Keratinocyte (primary cell): Measurements from ENCODE around the gene BUD31. TPM values are rescaled to one million over a fixed set of nuclear protein-coding genes. Genes with fewer than 3 reads are reported as not detected.
"Not testable (repeated sequence)": the region's sequence is repeated elsewhere in the genome, so short reads cannot be mapped to it uniquely, and the experiment has no call there.

ENCODE experiments used
- DNase-seq: peaks from one replicate; pipeline ENCODE4 v3.0.0-alpha.2; 2011; ENCODE audit warnings: low read depth, missing footprints, low spot score
- FAIRE-seq: peaks from 2 replicates; lab custom pipeline; 2011; peaks lifted over from hg19 to GRCh38; lab: Jason Lieb, UNC
- H2AFZ ChIP-seq: 2 replicates; pipeline ENCODE4 v1.6.0; 2012; ENCODE audit warnings: low read length, control low read depth, inconsistent platforms; ENCODE audit not compliant: control insufficient read depth
- H3K27ac ChIP-seq: 2 replicates; pipeline ENCODE4 v1.5.1; 2011; ENCODE audit warnings: low read length; ENCODE audit not compliant: control insufficient read depth, insufficient read depth
- H3K27me3 ChIP-seq: 3 replicates; pipeline ENCODE4 v1.6.0; 2011; ENCODE audit warnings: low read length; ENCODE audit not compliant: control insufficient read depth, insufficient read depth; ENCODE audit errors: extremely low read depth
- H3K36me3 ChIP-seq, 2 experiments: 2 replicates in 1 of 2; 3 replicates in 1 of 2; pipeline ENCODE4 v1.5.1; 2011; ENCODE audit warnings: low read length in 2 of 2, mild to moderate bottlenecking in 1 of 2; ENCODE audit not compliant: control insufficient read depth in 2 of 2, insufficient read depth in 2 of 2; ENCODE audit errors: extremely low read depth in 1 of 2
- H3K4me1 ChIP-seq: 3 replicates; pipeline ENCODE4 v1.5.1; 2011; ENCODE audit warnings: low read length; ENCODE audit not compliant: control insufficient read depth, insufficient read depth; ENCODE audit errors: extremely low read depth
- H3K4me2 ChIP-seq: 3 replicates; pipeline ENCODE4 v1.6.0; 2011; ENCODE audit warnings: low read depth, low read length; ENCODE audit not compliant: control insufficient read depth, insufficient read depth; ENCODE audit errors: extremely low read depth
- H3K4me3 ChIP-seq, 3 experiments: fragments of 200-600 bp in 1 of 3; sonication (generic) in 1 of 3; 2 replicates in 2 of 3; 3 replicates in 1 of 3; pipeline ENCODE4 v1.5.1; 2011 to 2016; ENCODE audit warnings: low read length in 3 of 3, mild to moderate bottlenecking in 3 of 3, control low read depth in 2 of 3, inconsistent platforms in 1 of 3, low read depth in 1 of 3, mixed read lengths in 1 of 3, mixed run types in 1 of 3, moderate library complexity in 1 of 3; ENCODE audit not compliant: control insufficient read depth in 2 of 3, insufficient read depth in 2 of 3; ENCODE audit errors: extremely low read depth in 1 of 3
- H3K79me2 ChIP-seq: 2 replicates; pipeline ENCODE4 v1.6.0; 2012; ENCODE audit warnings: low read length; ENCODE audit not compliant: control insufficient read depth, insufficient read depth
- H3K9ac ChIP-seq: 3 replicates; pipeline ENCODE4 v1.6.0; 2011; ENCODE audit warnings: low read length; ENCODE audit not compliant: control insufficient read depth, insufficient read depth; ENCODE audit errors: extremely low read depth
- H3K9me1 ChIP-seq: 3 replicates; pipeline ENCODE4 v1.6.0; 2011; ENCODE audit warnings: low read length; ENCODE audit not compliant: control insufficient read depth, insufficient read depth; ENCODE audit errors: extremely low read depth
- H3K9me3 ChIP-seq: 2 replicates; pipeline ENCODE4 v1.5.1; 2012; ENCODE audit warnings: low read depth, low read length; ENCODE audit not compliant: control insufficient read depth
- H4K20me1 ChIP-seq: 3 replicates; pipeline ENCODE4 v1.6.0; 2011; ENCODE audit warnings: low read length; ENCODE audit not compliant: control insufficient read depth, insufficient read depth; ENCODE audit errors: extremely low read depth
- CTCF ChIP-seq, 3 experiments: IDR thresholded peaks in 1 of 3; conservative IDR thresholded peaks in 1 of 3; optimal IDR thresholded peaks in 1 of 3; 2 replicates in 2 of 3; 3 replicates in 1 of 3; pipeline versions ENCODE3 to v1.5.1; 2011; ENCODE audit warnings: low read length in 3 of 3, mild to moderate bottlenecking in 3 of 3, moderate library complexity in 2 of 3, control low read depth in 1 of 3, inconsistent platforms in 1 of 3; ENCODE audit not compliant: insufficient read depth in 2 of 3; ENCODE audit errors: extremely low read depth in 1 of 3
- EZH2 ChIP-seq: IDR thresholded peaks from one replicate; pipeline ENCODE4 v1.6.1; 2012; ENCODE audit warnings: inconsistent platforms, mild to moderate bottlenecking, low read length, moderate library complexity
- dilution Hi-C: fragments of 300-500 bp; cut with MboI; formaldehyde crosslinking; loops from one replicate; pipeline ENCODE4 v1.7.0; 2020; ENCODE audit warnings: low sequenced_read_pairs; ENCODE audit not compliant: extremely low pct_ligation_motif_present
- polyA plus RNA-seq, 5 experiments: library from polyadenylated mRNA; depleted of rRNA in 3 of 5; stranded (reverse) in 3 of 5; stranded (forward) in 1 of 5; unstranded in 1 of 5; fragments of >200 nt; gene quantifications; 1 replicate in 1 of 5; 2 replicates in 3 of 5; 3 replicates in 1 of 5; pipeline versions ENCODE4 v1.2.1 to v1.2.3, GENCODE V29; 2011 to 2012; ENCODE audit warnings: missing spikeins in 2 of 5, low read depth in 1 of 5, low replicate concordance in 1 of 5

BUD31 gene
- polyA plus RNA-seq, 1 donor (not counting 4 experiments of a cell fraction or from before 2014, with no cell fraction given) = 73.3 TPM

- H3K4me1 ChIP-seq = peaks cover 6% of the 10 kb centered on the region
- TF ChIP-seq CTCF (optimal IDR thresholded peaks at IDR 0.05 in 1 of 3, IDR thresholded peaks at IDR 0.05 in 1 of 3, conservative IDR thresholded peaks at IDR 0.05 in 1 of 3; ENCODE audit: extremely low read depth in 1 of 3, insufficient read depth in 2 of 3, low read length in 3 of 3) = no peak
- no peak overlapping the region for H3K4me3 ChIP-seq
- peaks cover 33 to 49% of the 10 kb centered on the region in 2 experiments for H3K36me3 ChIP-seq
- H3K4me2 ChIP-seq = no peak overlapping the region
- H3K27ac ChIP-seq = no peak overlapping the region
- H3K27me3 ChIP-seq = no peaks in the 10 kb centered on the region
- no peak overlapping the region for H2AFZ ChIP-seq
- H3K9me3 ChIP-seq = no peaks in the 10 kb centered on the region
- peaks cover 3% of the 10 kb centered on the region for H3K9me1 ChIP-seq
- H4K20me1 ChIP-seq = peaks cover 23% of the 10 kb centered on the region
- DNase-seq = no peak
- no peak overlapping the region for H3K9ac ChIP-seq
- no peak for FAIRE-seq
- dilution Hi-C loops = no loop called here
- H3K79me2 ChIP-seq = peaks cover 39% of the 10 kb centered on the region
Measured at GRCh38 chr7:99385564-99385963, 23.2 kb upstream of the BUD31 start.

GRCh38 chr7:99386584-99387238, 22.1 kb upstream of the BUD31 start:
- dilution Hi-C loops = no loop called here
- Histone ChIP-seq H3K4me1 (no peaks in the 10 kb centered on the region), H3K9me3 (no peaks in the 10 kb centered on the region), H3K27me3 (no peaks in the 10 kb centered on the region), H3K27ac (no peak overlapping the region), H3K9me1 (no peaks in the 10 kb centered on the region), H3K79me2 (peaks cover 29% of the 10 kb centered on the region), H3K9ac (no peak overlapping the region), H2AFZ (no peak overlapping the region), H3K4me2 (no peak overlapping the region), H4K20me1 (peaks cover 14% of the 10 kb centered on the region), H3K36me3 (peaks cover 33 to 44% of the 10 kb centered on the region in 2 experiments), H3K4me3 (no peak overlapping the region)
- DNase-seq (no peak), FAIRE-seq (no peak)
- TF ChIP-seq EZH2 (no peak), CTCF (optimal IDR thresholded peaks at IDR 0.05 in 1 of 3, IDR thresholded peaks at IDR 0.05 in 1 of 3, conservative IDR thresholded peaks at IDR 0.05 in 1 of 3; ENCODE audit: extremely low read depth in 1 of 3, insufficient read depth in 2 of 3, low read length in 3 of 3) (peak; percentile 14 to 41 (median 41))

- Histone ChIP-seq H4K20me1 (peaks cover 18% of the 10 kb centered on the region), H3K79me2 (peaks cover 24% of the 10 kb centered on the region), H3K36me3 (peaks cover 36 to 47% of the 10 kb centered on the region in 2 experiments)
- H3K4me1 ChIP-seq, H3K9me3 ChIP-seq, H3K9ac ChIP-seq, H3K27me3 ChIP-seq, H3K27ac ChIP-seq, H2AFZ ChIP-seq, H3K4me2 ChIP-seq, dilution Hi-C loops, DNase-seq, FAIRE-seq, H3K9me1 ChIP-seq, H3K4me3 ChIP-seq: not testable (repeated sequence)
Measured at GRCh38 chr7:99387239-99387635, 21.5 kb upstream of the BUD31 start.
